ENCODE results near the gene NCAPD2. TPM values are rescaled to one million over a fixed set of nuclear protein-coding genes. Genes with fewer than 3 reads are reported as not detected.

NCAPD2 gene
- polyA plus RNA-seq, 1 of the 3 experiments (the other 2 are of a cell fraction): 46.9 TPM

DNA sequence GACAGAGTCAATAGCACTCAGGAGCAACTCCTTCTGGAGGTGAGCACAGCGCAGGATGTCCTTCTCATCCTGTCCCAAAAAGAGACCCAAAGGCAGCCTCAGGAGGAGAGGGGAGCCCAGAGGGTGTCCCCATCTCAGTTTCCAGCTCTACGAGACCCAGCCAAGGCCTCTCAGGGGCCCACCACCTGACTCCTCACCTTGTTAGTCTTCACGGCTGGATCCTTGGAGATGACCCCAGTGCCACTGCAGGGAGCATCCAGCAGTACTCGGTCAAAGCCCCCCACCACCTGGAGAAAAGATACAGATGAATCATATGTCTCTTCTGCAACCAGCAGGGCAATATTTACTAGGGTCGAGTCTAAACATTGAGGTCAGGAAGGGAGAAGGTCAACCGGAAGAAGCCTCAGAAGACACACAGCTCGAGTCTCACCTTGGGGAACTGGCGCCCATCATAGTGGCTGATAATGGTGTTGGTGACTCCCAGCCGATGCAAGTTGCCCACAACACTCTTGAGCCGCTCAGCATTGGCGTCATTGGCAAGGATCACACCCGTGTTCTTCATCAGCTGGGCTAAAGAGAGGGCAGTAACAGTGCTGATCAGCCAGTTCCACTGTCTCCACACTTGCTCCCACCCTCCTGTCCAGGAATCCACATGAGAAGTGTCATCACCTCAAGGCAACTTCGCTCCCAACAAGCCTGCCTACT lies 66.8 kb downstream of the NCAPD2 start:
- Histone ChIP-seq H3F3A (replicated peaks; ENCODE audit: insufficient read depth) (peaks cover 52% of the 10 kb centered on the region), H3K36me3 (replicated peaks in 1 of 2; ENCODE audit: control insufficient read depth in 1 of 2, insufficient read depth in 2 of 2, low read length in 1 of 2) (peaks cover 63 to 72% of the 10 kb centered on the region in 2 experiments), H2AFZ (ENCODE audit: low read depth) (no peak overlapping the region), H4K20me1 (ENCODE audit: insufficient read depth) (no peaks in the 10 kb centered on the region), H3K79me2 (ENCODE audit: insufficient read depth) (peaks cover 44% of the 10 kb centered on the region; the same call in 1 of the 2 replicates), H3K4me3 (ENCODE audit: low read depth in 2 of 2, low read length in 1 of 2) (no peak overlapping the region), H3K9me2 (no peaks in the 10 kb centered on the region), H3K9ac (no peak overlapping the region), H3K27ac (ENCODE audit: low read depth in 2 of 2, low read length in 1 of 2) (no peak overlapping the region), H3K4me1 (ENCODE audit: control insufficient read depth in 1 of 2, insufficient read depth in 2 of 2, low read depth in 1 of 2, low read length in 1 of 2) (no peaks in the 10 kb centered on the region; a peak in 1 of 4 replicates), H3K9me3 (no peaks in the 10 kb centered on the region), H3K4me2 (no peak overlapping the region), H3K27me3 (ENCODE audit: insufficient read depth) (no peaks in the 10 kb centered on the region)
- CTCF ChIA-PET: interaction anchor here (0.9 to 1.4 kb wide), 3 partner anchors 10 to 137 kb away, joined by 3 to 4 read pairs (median 3); no protein-coding TSS in a partner anchor
- POLR2A ChIA-PET: no interaction called here
- DNase-seq: no peak
- 97% methylated on average over 12 of the region's 13 CpGs for WGBS (ENCODE audit: low lambda C conversion rate)
- TF ChIP-seq EP300 (IDR thresholded peaks at IDR 0.05; ENCODE audit: borderline replicate concordance in 1 of 2, low read depth in 1 of 2, low read length in 1 of 2) (no peak), FOXJ3 (CRISPR knock-in tag; IDR thresholded peaks at IDR 0.05) (no peak), FOXM1 (IDR thresholded peaks at IDR 0.05; ENCODE audit: low read depth) (no peak), EZH2phosphoT487 (IDR thresholded peaks at IDR 0.05; ENCODE audit: borderline replicate concordance, low read depth) (no peak), CHD2 (IDR thresholded peaks at IDR 0.05; ENCODE audit: low read length, partially characterized antibody) (no peak), NFIC (IDR thresholded peaks at IDR 0.05; ENCODE audit: borderline replicate concordance) (no peak), RFX5 (IDR thresholded peaks at IDR 0.05; ENCODE audit: low read length) (no peak), RXRA (IDR thresholded peaks at IDR 0.05; ENCODE audit: borderline replicate concordance, low read depth) (no peak), JUND (IDR thresholded peaks at IDR 0.05) (no peak), FOSL2 (IDR thresholded peaks at IDR 0.05; ENCODE audit: borderline replicate concordance, low read depth) (no peak)
- TF ChIP-seq, protein P1, sequence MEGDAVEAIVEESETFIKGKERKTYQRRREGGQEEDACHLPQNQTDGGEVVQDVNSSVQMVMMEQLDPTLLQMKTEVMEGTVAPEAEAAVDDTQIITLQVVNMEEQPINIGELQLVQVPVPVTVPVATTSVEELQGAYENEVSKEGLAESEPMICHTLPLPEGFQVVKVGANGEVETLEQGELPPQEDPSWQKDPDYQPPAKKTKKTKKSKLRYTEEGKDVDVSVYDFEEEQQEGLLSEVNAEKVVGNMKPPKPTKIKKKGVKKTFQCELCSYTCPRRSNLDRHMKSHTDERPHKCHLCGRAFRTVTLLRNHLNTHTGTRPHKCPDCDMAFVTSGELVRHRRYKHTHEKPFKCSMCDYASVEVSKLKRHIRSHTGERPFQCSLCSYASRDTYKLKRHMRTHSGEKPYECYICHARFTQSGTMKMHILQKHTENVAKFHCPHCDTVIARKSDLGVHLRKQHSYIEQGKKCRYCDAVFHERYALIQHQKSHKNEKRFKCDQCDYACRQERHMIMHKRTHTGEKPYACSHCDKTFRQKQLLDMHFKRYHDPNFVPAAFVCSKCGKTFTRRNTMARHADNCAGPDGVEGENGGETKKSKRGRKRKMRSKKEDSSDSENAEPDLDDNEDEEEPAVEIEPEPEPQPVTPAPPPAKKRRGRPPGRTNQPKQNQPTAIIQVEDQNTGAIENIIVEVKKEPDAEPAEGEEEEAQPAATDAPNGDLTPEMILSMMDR (IDR thresholded peaks at IDR 0.05): no peak
- TF ChIP-seq, protein P2, sequence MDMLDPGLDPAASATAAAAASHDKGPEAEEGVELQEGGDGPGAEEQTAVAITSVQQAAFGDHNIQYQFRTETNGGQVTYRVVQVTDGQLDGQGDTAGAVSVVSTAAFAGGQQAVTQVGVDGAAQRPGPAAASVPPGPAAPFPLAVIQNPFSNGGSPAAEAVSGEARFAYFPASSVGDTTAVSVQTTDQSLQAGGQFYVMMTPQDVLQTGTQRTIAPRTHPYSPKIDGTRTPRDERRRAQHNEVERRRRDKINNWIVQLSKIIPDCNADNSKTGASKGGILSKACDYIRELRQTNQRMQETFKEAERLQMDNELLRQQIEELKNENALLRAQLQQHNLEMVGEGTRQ (IDR thresholded peaks at IDR 0.05; ENCODE audit: borderline replicate concordance, low read depth, low read length): no peak
- TF ChIP-seq, protein P3, sequence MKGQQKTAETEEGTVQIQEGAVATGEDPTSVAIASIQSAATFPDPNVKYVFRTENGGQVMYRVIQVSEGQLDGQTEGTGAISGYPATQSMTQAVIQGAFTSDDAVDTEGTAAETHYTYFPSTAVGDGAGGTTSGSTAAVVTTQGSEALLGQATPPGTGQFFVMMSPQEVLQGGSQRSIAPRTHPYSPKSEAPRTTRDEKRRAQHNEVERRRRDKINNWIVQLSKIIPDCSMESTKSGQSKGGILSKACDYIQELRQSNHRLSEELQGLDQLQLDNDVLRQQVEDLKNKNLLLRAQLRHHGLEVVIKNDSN (IDR thresholded peaks at IDR 0.05; ENCODE audit: borderline replicate concordance, low read depth): no peak
